Thyroid gland (tissue), 4 donors: ENCODE results near the gene RBP2. TPM values are rescaled to one million over a fixed set of nuclear protein-coding genes. Genes with fewer than 3 reads are reported as not detected.
A peak's percentile ranks its signal among the peaks of the same experiment; 100 is the strongest.

ENCODE experiments used
- DNase-seq, 2 donors: peaks; one replicate each; pipeline ENCODE4 v3.0.0-alpha.2; 2019
- H3K27ac ChIP-seq, 3 donors: fragments of 200-600 bp; sonication (generic); 1 replicate in 2 of 3; 2 replicates in 1 of 3; pipeline ENCODE4 v1.5.1; 2016 to 2019; ENCODE audit warnings: mild to moderate bottlenecking in 1 of 3, moderate library complexity in 1 of 3
- H3K27me3 ChIP-seq: fragments of 200-600 bp; sonication (generic); one replicate; pipeline ENCODE4 v1.5.1; 2019
- H3K36me3 ChIP-seq, 2 donors: fragments of 200-600 bp; sonication (generic); one replicate each; pipeline ENCODE4 v1.5.1; 2016 to 2019
- H3K4me1 ChIP-seq, 2 donors: fragments of 200-600 bp; sonication (generic); one replicate each; pipeline ENCODE4 v1.5.1; 2017 to 2019
- H3K4me3 ChIP-seq, 3 donors: fragments of 200-600 bp; sonication (generic); replicated peaks in 1 of 3; 1 replicate in 2 of 3; 2 replicates in 1 of 3; pipeline ENCODE4 v1.5.1; 2016; ENCODE audit warnings: mild to moderate bottlenecking in 1 of 3
- H3K9me3 ChIP-seq: fragments of 200-600 bp; sonication (generic); one replicate; pipeline ENCODE4 v1.5.1; 2017
- CTCF ChIP-seq, 6 experiments: fragments of 200-600 bp in 3 of 6; fragments of 450-650 bp in 3 of 6; sonication (generic) in 3 of 6; IDR thresholded peaks; one replicate each; pipeline ENCODE4 v1.5.1; 2016 to 2019; ENCODE audit warnings: antibody characterized with exemption in 6 of 6, mild to moderate bottlenecking in 2 of 6, inconsistent platforms in 1 of 6, moderate library complexity in 1 of 6
- POLR2A ChIP-seq, 2 donors: fragments of 450-650 bp; IDR thresholded peaks; one replicate each; pipeline ENCODE4 v1.6.1; 2017; ENCODE audit warnings: antibody characterized with exemption in 2 of 2, mild to moderate bottlenecking in 2 of 2, moderate library complexity in 1 of 2
- WGBS, 2 donors: methylation state at CpG; one replicate each; pipeline ENCODE4 v1.1.5; 2017; 5-methylcytosine and 5-hydroxymethylcytosine counted together
- intact Hi-C: fragments of 100-400 bp; cut with DNase I; formaldehyde crosslinking; loops from one replicate; pipeline ENCODE4 v1.15.1; 2023
- total RNA-seq, 4 donors: library from RNA; depleted of rRNA; stranded (reverse); fragments of >200 nt; gene quantifications; one replicate each; pipeline ENCODE4 v1.2.3, GENCODE V29; 2016

The RBP2 gene
- total RNA-seq, 4 donors from 2014 or later: not detected

GRCh38 chr3:139481116-139481515, 4.8 kb upstream of the RBP2 start:
- no peak overlapping the region for H3K27ac ChIP-seq
- H3K27me3 ChIP-seq: no peaks in the 10 kb centered on the region
- H3K9me3 ChIP-seq: no peaks in the 10 kb centered on the region
- H3K4me3 ChIP-seq: no peak overlapping the region
- TF ChIP-seq POLR2A (IDR thresholded peaks at IDR 0.05): no peak
- DNase-seq: no peak
- H3K36me3 ChIP-seq: no peaks in the 10 kb centered on the region
- no peaks in the 10 kb centered on the region for H3K4me1 ChIP-seq
- intact Hi-C loops: no loop called here

DNA sequence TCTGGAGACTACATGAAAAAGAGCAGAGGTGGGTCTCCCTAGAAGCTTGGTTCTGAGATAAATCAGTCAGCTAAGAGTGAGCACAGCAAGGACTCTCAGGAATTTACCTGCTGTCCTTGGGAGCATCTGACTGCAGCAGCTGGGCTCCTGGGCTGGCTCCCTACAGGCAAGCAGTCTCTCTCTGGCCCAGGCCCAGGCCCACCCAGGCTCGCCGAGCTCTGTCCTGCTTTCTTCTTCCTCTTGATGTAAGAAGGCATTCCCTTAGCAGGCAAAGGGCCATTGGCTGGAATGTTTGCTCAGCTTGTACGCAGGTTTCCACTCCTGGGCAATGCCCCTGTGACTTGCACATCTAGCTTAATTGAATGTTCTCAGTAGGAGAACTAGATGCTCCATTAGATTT, 4.3 kb upstream of the RBP2 start:
- no peaks in the 10 kb centered on the region for H3K36me3 ChIP-seq
- DNase-seq: no peak
- intact Hi-C loops: no loop called here
- no peaks in the 10 kb centered on the region for H3K27me3 ChIP-seq
- 78 to 82% methylated on average over 3 of the region's 3 CpGs for WGBS, 2 donors
- no peak overlapping the region for H3K4me3 ChIP-seq
- H3K27ac ChIP-seq: no peak overlapping the region
- TF ChIP-seq POLR2A (IDR thresholded peaks at IDR 0.05) (no peak), CTCF (IDR thresholded peaks at IDR 0.05) (no peak)
- no peaks in the 10 kb centered on the region for H3K9me3 ChIP-seq
- H3K4me1 ChIP-seq: no peaks in the 10 kb centered on the region

DNA sequence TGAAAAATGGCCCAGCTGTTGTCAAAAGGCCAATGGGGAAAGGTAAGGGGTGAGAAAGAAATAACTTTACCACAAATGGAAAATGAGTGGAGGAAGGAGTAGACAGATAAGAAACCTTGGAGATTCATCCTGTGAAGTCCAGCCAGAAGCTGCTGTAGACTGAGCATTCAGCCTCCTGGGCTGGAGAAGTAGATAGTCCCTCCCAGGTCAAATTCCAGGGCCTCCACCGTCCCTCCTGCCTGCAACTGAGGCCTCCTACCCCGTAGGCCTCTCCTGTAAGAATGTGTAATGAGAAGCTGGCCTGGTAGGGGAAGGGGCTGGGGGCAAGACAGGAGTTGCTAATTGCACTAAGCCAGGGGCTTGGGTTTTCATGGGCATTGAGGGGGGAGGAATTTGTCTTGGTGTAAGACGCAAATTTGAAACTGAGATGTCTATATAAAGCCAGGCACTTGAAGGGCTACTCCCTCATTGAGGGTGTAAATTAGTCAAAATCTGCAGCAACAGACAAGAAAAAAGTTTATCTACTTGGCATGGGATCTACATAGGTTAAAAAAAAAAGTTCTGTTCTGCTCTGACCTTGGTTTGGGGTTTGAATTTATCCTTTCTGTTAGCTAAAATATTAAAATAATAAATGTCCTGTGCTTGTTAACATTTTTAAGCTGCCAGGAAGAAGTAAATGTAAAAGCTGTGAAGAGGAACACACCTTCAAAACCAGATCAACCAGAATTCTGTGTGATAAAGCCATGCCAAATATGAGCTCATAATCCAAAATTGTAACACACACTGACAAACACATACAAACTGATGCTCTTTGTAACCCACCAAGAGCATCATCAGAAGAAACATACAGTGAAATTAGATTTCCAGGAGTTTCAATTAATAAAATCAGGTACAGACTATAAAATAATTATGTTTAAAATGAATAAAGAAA, 1.7 kb upstream of the RBP2 start:
- Histone ChIP-seq H3K27me3 (no peaks in the 10 kb centered on the region), H3K27ac (no peak overlapping the region), H3K4me3 (no peak overlapping the region), H3K4me1 (no peaks in the 10 kb centered on the region), H3K9me3 (no peaks in the 10 kb centered on the region), H3K36me3 (no peaks in the 10 kb centered on the region)
- TF ChIP-seq POLR2A (IDR thresholded peaks at IDR 0.05): no peak
- TF ChIP-seq CTCF (IDR thresholded peaks at IDR 0.05): no peak
- DNase-seq: no peak
- WGBS, 2 donors: 34 to 75% methylated on average over 3 of the region's 3 CpGs
- intact Hi-C loops: no loop called here

DNA sequence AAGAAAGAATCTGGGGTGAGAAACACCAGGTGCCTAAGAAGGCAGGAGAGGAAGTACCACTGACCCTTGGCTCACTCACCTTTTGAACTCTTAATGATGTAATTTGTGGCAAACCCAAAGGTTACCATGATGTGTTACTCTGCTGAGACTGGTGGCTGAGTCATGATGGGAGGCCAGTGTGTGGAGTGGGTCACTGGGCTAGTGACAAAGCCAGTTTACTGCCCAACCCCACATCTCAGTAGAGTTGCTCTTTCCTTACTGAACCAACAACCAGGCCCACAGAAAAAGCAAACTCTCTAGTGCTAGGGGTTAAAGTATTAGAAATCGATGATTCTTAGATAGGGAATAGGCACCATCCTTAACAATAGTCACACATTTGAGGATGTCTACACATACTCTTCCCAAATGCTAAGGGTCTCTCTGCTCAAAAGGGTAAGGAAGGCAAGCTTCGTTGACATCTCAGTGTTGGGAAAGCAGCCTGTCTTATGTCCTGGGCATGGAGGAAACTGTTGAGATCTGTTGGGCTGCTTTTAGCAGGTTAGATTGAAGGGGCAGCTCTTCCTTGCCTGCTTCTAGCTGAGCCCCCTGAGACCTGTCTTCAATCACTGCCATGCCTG, 3.1 kb downstream of the RBP2 start:
- 96 to 100% methylated on average over 2 of the region's 2 CpGs for WGBS, 2 donors
- H3K27ac ChIP-seq: no peak overlapping the region
- H3K4me1 ChIP-seq: no peaks in the 10 kb centered on the region
- H3K9me3 ChIP-seq: no peaks in the 10 kb centered on the region
- no peak for TF ChIP-seq POLR2A (IDR thresholded peaks at IDR 0.05)
- TF ChIP-seq CTCF (IDR thresholded peaks at IDR 0.05): no peak
- no peaks in the 10 kb centered on the region for H3K36me3 ChIP-seq
- intact Hi-C loops: no loop called here
- no peak overlapping the region for H3K4me3 ChIP-seq
- no peaks in the 10 kb centered on the region for H3K27me3 ChIP-seq
- no peak for DNase-seq

- H3K4me1 ChIP-seq: no peaks in the 10 kb centered on the region
- DNase-seq: peak in 1 of 2 donors; percentile 28
- H3K9me3 ChIP-seq: no peaks in the 10 kb centered on the region
- TF ChIP-seq CTCF (IDR thresholded peaks at IDR 0.05) (no peak), POLR2A (IDR thresholded peaks at IDR 0.05) (no peak)
- 70 to 73% methylated on average over 3 of the region's 3 CpGs for WGBS, 2 donors
- intact Hi-C loops: no loop called here
- H3K4me3 ChIP-seq: no peak overlapping the region
- H3K27me3 ChIP-seq: no peaks in the 10 kb centered on the region
- no peak overlapping the region for H3K27ac ChIP-seq
- no peaks in the 10 kb centered on the region for H3K36me3 ChIP-seq
Observed at GRCh38 chr3:139472380-139473010, 3.8 kb downstream of the RBP2 start.
